Prostate gland (tissue), 2 donors: ENCODE measurements around the gene PSPN.

ENCODE experiments used
- CTCF ChIP-seq, 4 experiments: fragments of 200-600 bp in 2 of 4; fragments of 450-650 bp in 2 of 4; sonication (generic) in 2 of 4; IDR thresholded peaks; 1 replicate in 3 of 4; 2 replicates in 1 of 4; pipeline ENCODE4 v1.5.1; 2016 to 2019; ENCODE audit warnings: antibody characterized with exemption in 4 of 4, mild to moderate bottlenecking in 2 of 4, moderate library complexity in 2 of 4
- POLR2A ChIP-seq: fragments of 450-650 bp; IDR thresholded peaks from one replicate; pipeline ENCODE4 v1.6.1; 2016; ENCODE audit warnings: antibody characterized with exemption, mild to moderate bottlenecking
- POLR2AphosphoS5 ChIP-seq: sonication (generic); formaldehyde crosslinking; IDR thresholded peaks from one replicate; pipeline ENCODE4 v1.6.1; 2017; ENCODE audit warnings: antibody characterized with exemption

- no peak for TF ChIP-seq CTCF (IDR thresholded peaks at IDR 0.05)
- TF ChIP-seq POLR2AphosphoS5 = peak; percentile 89
- no peak for TF ChIP-seq POLR2A
These were observed 25.0 kb downstream of the PSPN start for GRCh38 chr19:6350688-6351087.
